ENCODE data around the gene C6orf47.

The C6orf47 gene

GRCh38 chr6:31691078-31691463 is 30.5 kb upstream of the C6orf47 start:
- no peaks in the 10 kb centered on the region for H3K79me2 ChIP-seq (ENCODE audit: insufficient read depth, low read length)
- no peak overlapping the region for H3K27ac ChIP-seq (ENCODE audit: low read depth, low read length, poor library complexity, severe bottlenecking)
- H3K4me1 ChIP-seq (ENCODE audit: insufficient read depth, low read length, severe bottlenecking): peaks cover 8% of the 10 kb centered on the region
- TF ChIP-seq EZH2 (IDR thresholded peaks at IDR 0.05; ENCODE audit: borderline replicate concordance, low read length): no peak
- TF ChIP-seq CTCF (IDR thresholded peaks at IDR 0.05; ENCODE audit: low read length): no peak
- no peaks in the 10 kb centered on the region for H3K27me3 ChIP-seq (ENCODE audit: insufficient read depth, low read length)
- no peaks in the 10 kb centered on the region for H4K20me1 ChIP-seq (ENCODE audit: insufficient read depth, low read length)
- H3K9ac ChIP-seq (ENCODE audit: low read length): no peak overlapping the region
- H3K4me2 ChIP-seq (ENCODE audit: low read length): no peak overlapping the region
- no peak overlapping the region for H3K4me3 ChIP-seq (ENCODE audit: low read depth, low read length, poor library complexity, severe bottlenecking)
- no peaks in the 10 kb centered on the region for H3K9me3 ChIP-seq (ENCODE audit: low read length)
- H2AFZ ChIP-seq (ENCODE audit: low read length): no peak overlapping the region
- peaks cover 73% of the 10 kb centered on the region for H3K36me3 ChIP-seq (ENCODE audit: insufficient read depth, low read length)
- H3F3A ChIP-seq (ENCODE audit: insufficient read depth, low read length): no peaks in the 10 kb centered on the region
- H3K9me2 ChIP-seq (ENCODE audit: low read depth, low read length): no peaks in the 10 kb centered on the region

GRCh38 chr6:31690231-31691077 is 29.9 kb upstream of the C6orf47 start:
- Histone ChIP-seq H3K9me2 (ENCODE audit: low read depth, low read length) (no peaks in the 10 kb centered on the region), H3F3A (ENCODE audit: insufficient read depth, low read length) (no peaks in the 10 kb centered on the region), H2AFZ (ENCODE audit: low read length) (no peak overlapping the region), H3K36me3 (ENCODE audit: insufficient read depth, low read length) (peaks cover 78% of the 10 kb centered on the region), H3K4me2 (ENCODE audit: low read length) (no peak overlapping the region), H3K27ac (ENCODE audit: low read depth, low read length, poor library complexity, severe bottlenecking) (no peak overlapping the region), H3K4me1 (ENCODE audit: insufficient read depth, low read length, severe bottlenecking) (peaks cover 8% of the 10 kb centered on the region), H3K27me3 (ENCODE audit: insufficient read depth, low read length) (no peaks in the 10 kb centered on the region), H3K79me2 (ENCODE audit: insufficient read depth, low read length) (no peaks in the 10 kb centered on the region), H3K9me3 (ENCODE audit: low read length) (no peaks in the 10 kb centered on the region), H4K20me1 (ENCODE audit: insufficient read depth, low read length) (no peaks in the 10 kb centered on the region), H3K4me3 (ENCODE audit: low read depth, low read length, poor library complexity, severe bottlenecking) (no peak overlapping the region), H3K9ac (ENCODE audit: low read length) (no peak overlapping the region)
- TF ChIP-seq EZH2 (IDR thresholded peaks at IDR 0.05; ENCODE audit: borderline replicate concordance, low read length): no peak
- no peak for TF ChIP-seq CTCF (IDR thresholded peaks at IDR 0.05; ENCODE audit: low read length)

- peak; percentile 61; the same call in 1 of the 2 replicates for TF ChIP-seq CTCF (IDR thresholded peaks at IDR 0.05; ENCODE audit: low read length)
- TF ChIP-seq EZH2 (IDR thresholded peaks at IDR 0.05; ENCODE audit: borderline replicate concordance, low read length): no peak
- Histone ChIP-seq H3F3A (ENCODE audit: insufficient read depth, low read length) (no peaks in the 10 kb centered on the region), H3K9me2 (ENCODE audit: low read depth, low read length) (no peaks in the 10 kb centered on the region), H3K27me3 (ENCODE audit: insufficient read depth, low read length) (no peaks in the 10 kb centered on the region), H3K27ac (ENCODE audit: low read depth, low read length, poor library complexity, severe bottlenecking) (no peak overlapping the region), H3K36me3 (ENCODE audit: insufficient read depth, low read length) (peaks cover 69% of the 10 kb centered on the region), H4K20me1 (ENCODE audit: insufficient read depth, low read length) (no peaks in the 10 kb centered on the region), H3K4me3 (ENCODE audit: low read depth, low read length, poor library complexity, severe bottlenecking) (no peak overlapping the region), H3K4me2 (ENCODE audit: low read length) (no peak overlapping the region), H3K79me2 (ENCODE audit: insufficient read depth, low read length) (no peaks in the 10 kb centered on the region), H3K9ac (ENCODE audit: low read length) (no peak overlapping the region), H3K4me1 (ENCODE audit: insufficient read depth, low read length, severe bottlenecking) (peaks cover 8% of the 10 kb centered on the region), H3K9me3 (ENCODE audit: low read length) (no peaks in the 10 kb centered on the region), H2AFZ (ENCODE audit: low read length) (no peak overlapping the region)
Observed at GRCh38 chr6:31689249-31690110, 28.9 kb upstream of the C6orf47 start.

All from OCI-LY1 (cell line).